CD4-positive, alpha-beta memory T cell (primary cell): ENCODE results near the gene DCUN1D2. TPM values are rescaled to one million over a fixed set of nuclear protein-coding genes. Genes with fewer than 3 reads are reported as not detected.
A peak's percentile ranks its signal among the peaks of the same experiment; 100 is the strongest.

ENCODE experiments used
- CTCF ChIA-PET: fragments of 350-600 bp; sonication (Branson Sonifier 250); formaldehyde crosslinking; loops from one replicate; lab custom pipeline; 2021; ENCODE audit warnings: inconsistent platforms; ENCODE audit not compliant: partially characterized antibody; lab: Charles Lee
- POLR2A ChIA-PET: fragments of 350-600 bp; sonication (Branson Sonifier 250); formaldehyde crosslinking; loops from one replicate; lab custom pipeline; 2021; ENCODE audit not compliant: partially characterized antibody; lab: Charles Lee
- DNase-seq, 5 donors: peaks; one replicate each; pipeline versions ENCODE4 v3.0.0 to v3.0.0-alpha.2; 2020 to 2022; ENCODE audit warnings: mixed read lengths in 1 of 5
- H3K27ac ChIP-seq: one replicate; pipeline ENCODE4 v1.7.0; 2013; ENCODE audit warnings: low read depth, low read length
- H3K27me3 ChIP-seq: 2 replicates; pipeline ENCODE4 v1.7.0; 2013; ENCODE audit warnings: mild to moderate bottlenecking, low read length, moderate library complexity; ENCODE audit not compliant: insufficient read depth
- H3K36me3 ChIP-seq: 2 replicates; pipeline ENCODE4 v1.7.0; 2013; ENCODE audit warnings: mild to moderate bottlenecking, low read length, moderate library complexity; ENCODE audit not compliant: insufficient read depth
- H3K4me1 ChIP-seq: 2 replicates; pipeline ENCODE4 v1.7.0; 2013; ENCODE audit warnings: mild to moderate bottlenecking, low read length, moderate library complexity; ENCODE audit not compliant: insufficient read depth
- H3K4me3 ChIP-seq, 2 donors: one replicate each; pipeline ENCODE4 v1.7.0; 2013; ENCODE audit warnings: low read length in 2 of 2, mild to moderate bottlenecking in 1 of 2
- H3K9me3 ChIP-seq, 2 donors: one replicate each; pipeline ENCODE4 v1.7.0; 2013; ENCODE audit warnings: low read length in 2 of 2, control low read depth in 1 of 2; ENCODE audit not compliant: control insufficient read depth in 1 of 2
- H3K27ac Mint-ChIP-seq, 7 donors: one replicate each; pipeline ENCODE4 v1.8.0; 2020 to 2021; ENCODE audit warnings: mixed read lengths in 7 of 7, mild to moderate bottlenecking in 6 of 7, inconsistent platforms in 3 of 7, moderate library complexity in 3 of 7
- H3K27me3 Mint-ChIP-seq, 2 donors: one replicate each; pipeline ENCODE4 v1.8.0; 2020 to 2021; ENCODE audit warnings: mixed read lengths in 2 of 2
- H3K36me3 Mint-ChIP-seq, 2 donors: one replicate each; pipeline ENCODE4 v1.8.0; 2020 to 2021; ENCODE audit warnings: mixed read lengths in 2 of 2, inconsistent platforms in 1 of 2, mild to moderate bottlenecking in 1 of 2
- H3K4me1 Mint-ChIP-seq, 4 donors: one replicate each; pipeline ENCODE4 v1.8.0; 2020 to 2021; ENCODE audit warnings: mixed read lengths in 4 of 4, mild to moderate bottlenecking in 1 of 4
- H3K4me3 Mint-ChIP-seq, 8 donors: one replicate each; pipeline ENCODE4 v1.8.0; 2020 to 2021; ENCODE audit warnings: mixed read lengths in 8 of 8, mild to moderate bottlenecking in 7 of 8, moderate library complexity in 6 of 8, inconsistent platforms in 3 of 8
- H3K9me3 Mint-ChIP-seq, 8 donors: one replicate each; pipeline ENCODE4 v1.8.0; 2020 to 2021; ENCODE audit warnings: mixed read lengths in 8 of 8, mild to moderate bottlenecking in 5 of 8, inconsistent platforms in 3 of 8, moderate library complexity in 1 of 8
- intact Hi-C: fragments of 100-400 bp; cut with micrococcal nuclease; formaldehyde crosslinking; loops from one replicate; pipeline ENCODE4 v1.15.1; 2023
- polyA plus RNA-seq, 2 donors: library from polyadenylated mRNA; unstranded; fragments of 300-500 nt; fragmentation: Illumina TruSeq; gene quantifications; one replicate each; pipeline ENCODE4 v1.2.3, GENCODE V29; 2021
- total RNA-seq, 2 experiments: library from RNA; stranded (reverse); gene quantifications; one replicate each; pipeline ENCODE4 v1.2.3, GENCODE V29; 2021

DCUN1D2 gene
- total and polyA plus RNA-seq, 4 experiments from 2014 or later, result 6.6 to 34.8 (median 20.8) TPM

DNA sequence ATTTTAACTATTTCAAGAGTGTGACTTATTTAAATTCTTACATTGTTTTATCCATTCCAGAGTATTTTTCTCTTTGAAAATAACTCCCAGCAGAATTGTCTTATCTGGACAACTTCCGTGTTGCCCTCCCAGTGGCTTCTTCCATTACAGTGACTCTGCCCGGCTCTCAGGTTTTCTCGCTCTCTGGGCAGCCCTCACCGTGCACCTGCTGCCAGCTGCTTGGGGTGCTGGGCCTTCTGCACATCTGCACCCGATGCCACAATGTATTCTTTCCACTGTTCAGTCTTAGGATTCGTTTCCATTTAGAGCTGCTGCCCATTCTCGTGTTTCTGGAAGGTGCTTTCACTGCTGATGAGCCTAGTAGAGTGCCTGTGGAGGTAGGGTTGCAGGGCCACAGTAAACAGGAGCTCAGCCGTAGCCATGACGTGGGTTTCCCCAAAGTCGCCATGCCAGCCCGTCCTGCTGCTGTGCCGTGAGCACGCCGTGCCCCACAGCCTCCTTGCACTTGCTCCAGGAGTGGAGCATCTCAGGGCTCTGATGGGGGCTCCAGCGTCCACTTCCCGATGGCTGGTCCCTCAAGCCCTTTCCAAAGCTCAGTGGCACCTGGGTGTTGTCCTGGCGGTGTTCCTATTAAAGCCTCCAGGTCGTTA lies 46.1 kb upstream of the DCUN1D2 start:
- no peak for DNase-seq
- peaks cover 0 to 8% (median 6%) of the 10 kb centered on the region in 8 donors for H3K9me3 Mint-ChIP-seq
- H3K27ac Mint-ChIP-seq, result peak overlapping the region in 1 of 7 donors; percentile 60
- no peaks in the 10 kb centered on the region for H3K4me1 ChIP-seq
- no peaks in the 10 kb centered on the region for H3K9me3 ChIP-seq
- CTCF ChIA-PET, result no interaction called here
- H3K4me3 Mint-ChIP-seq, result no peak overlapping the region
- H3K4me1 Mint-ChIP-seq, result peaks cover 0 to 2% (median 0%) of the 10 kb centered on the region in 4 donors
- H3K36me3 ChIP-seq, result peaks cover 9% of the 10 kb centered on the region
- no peaks in the 10 kb centered on the region for H3K27me3 ChIP-seq
- no peak overlapping the region for H3K27ac ChIP-seq
- H3K27me3 Mint-ChIP-seq, result no peaks in the 10 kb centered on the region
- POLR2A ChIA-PET, result no interaction called here
- peaks cover 34 to 45% of the 10 kb centered on the region in 2 donors for H3K36me3 Mint-ChIP-seq
- H3K4me3 ChIP-seq, result no peak overlapping the region
- intact Hi-C loops, result no loop called here

DNA sequence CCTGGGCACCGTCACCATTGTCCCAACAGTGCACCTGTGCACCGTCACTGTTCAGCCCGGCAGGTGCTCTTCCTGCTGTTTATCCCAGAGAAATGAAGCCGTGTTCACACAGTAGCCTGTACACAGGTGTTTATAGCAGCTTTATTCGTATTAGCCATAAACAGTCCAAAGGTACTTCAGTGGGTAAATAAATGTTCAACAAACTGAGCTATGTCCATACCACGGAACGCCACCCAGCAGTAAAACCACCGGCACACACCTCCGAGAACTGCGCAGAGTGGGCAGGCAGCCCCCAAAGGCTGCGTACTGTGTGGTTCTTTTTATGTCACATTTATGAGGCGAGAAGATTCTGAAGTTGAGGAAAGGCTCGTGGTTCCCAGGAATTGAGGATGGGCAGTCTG lies 44.9 kb upstream of the DCUN1D2 start:
- H3K9me3 Mint-ChIP-seq, result peaks cover 0 to 2% (median 0%) of the 10 kb centered on the region in 8 donors
- no peak for DNase-seq
- H3K4me1 Mint-ChIP-seq, result no peaks in the 10 kb centered on the region
- H3K4me3 Mint-ChIP-seq, result no peak overlapping the region
- no peaks in the 10 kb centered on the region for H3K27me3 Mint-ChIP-seq
- intact Hi-C loops, result no loop called here
- H3K27ac Mint-ChIP-seq, result no peak overlapping the region
- no peaks in the 10 kb centered on the region for H3K4me1 ChIP-seq
- POLR2A ChIA-PET, result no interaction called here
- H3K27ac ChIP-seq, result no peak overlapping the region
- H3K27me3 ChIP-seq, result no peaks in the 10 kb centered on the region
- CTCF ChIA-PET, result no interaction called here
- no peaks in the 10 kb centered on the region for H3K9me3 ChIP-seq
- H3K36me3 Mint-ChIP-seq, result peaks cover 35 to 40% of the 10 kb centered on the region in 2 donors
- H3K36me3 ChIP-seq, result peaks cover 13% of the 10 kb centered on the region
- H3K4me3 ChIP-seq, result no peak overlapping the region

DNA sequence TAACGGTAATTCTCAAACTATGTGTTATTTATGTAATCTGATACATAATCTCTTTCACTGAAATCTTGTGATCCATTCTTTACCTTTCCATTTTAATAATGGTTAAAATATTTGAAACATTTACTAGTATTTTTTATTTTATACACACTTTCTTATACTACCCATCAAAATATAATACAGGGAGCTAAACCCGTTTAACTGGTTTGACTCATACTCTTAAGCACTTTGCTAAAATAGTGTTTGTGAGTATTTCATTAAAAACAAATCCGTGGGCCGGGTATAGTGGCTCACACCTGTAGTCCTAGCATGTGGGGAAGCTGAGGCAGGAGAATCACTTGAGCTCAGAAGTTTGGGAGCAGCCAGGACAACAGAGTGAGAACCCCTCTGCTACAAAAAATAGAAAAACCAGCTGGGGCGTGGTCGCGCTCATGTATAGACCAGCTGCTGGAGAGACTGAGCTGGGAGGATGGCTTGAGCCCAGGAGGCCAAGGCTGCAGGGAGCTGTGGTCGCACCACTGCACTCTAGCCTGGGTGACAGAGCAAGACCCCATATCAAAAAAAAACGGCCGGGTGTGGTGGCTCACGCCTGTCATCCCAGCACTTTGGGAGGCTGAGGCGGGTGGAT lies 43.8 kb upstream of the DCUN1D2 start:
- no peaks in the 10 kb centered on the region for H3K4me1 ChIP-seq
- Mint-ChIP-seq H3K9me3 (no peaks in the 10 kb centered on the region), H3K4me3 (no peak overlapping the region), H3K27me3 (no peaks in the 10 kb centered on the region), H3K4me1 (peaks cover 0 to 2% (median 0%) of the 10 kb centered on the region in 4 donors), H3K27ac (no peak overlapping the region), H3K36me3 (peaks cover 34 to 39% of the 10 kb centered on the region in 2 donors)
- H3K36me3 ChIP-seq, result peaks cover 13% of the 10 kb centered on the region
- intact Hi-C loops, result no loop called here
- DNase-seq, result no peak
- no peaks in the 10 kb centered on the region for H3K9me3 ChIP-seq
- no peak overlapping the region for H3K4me3 ChIP-seq
- POLR2A ChIA-PET, result no interaction called here
- H3K27ac ChIP-seq, result no peak overlapping the region
- CTCF ChIA-PET, result no interaction called here
- no peaks in the 10 kb centered on the region for H3K27me3 ChIP-seq

DNA sequence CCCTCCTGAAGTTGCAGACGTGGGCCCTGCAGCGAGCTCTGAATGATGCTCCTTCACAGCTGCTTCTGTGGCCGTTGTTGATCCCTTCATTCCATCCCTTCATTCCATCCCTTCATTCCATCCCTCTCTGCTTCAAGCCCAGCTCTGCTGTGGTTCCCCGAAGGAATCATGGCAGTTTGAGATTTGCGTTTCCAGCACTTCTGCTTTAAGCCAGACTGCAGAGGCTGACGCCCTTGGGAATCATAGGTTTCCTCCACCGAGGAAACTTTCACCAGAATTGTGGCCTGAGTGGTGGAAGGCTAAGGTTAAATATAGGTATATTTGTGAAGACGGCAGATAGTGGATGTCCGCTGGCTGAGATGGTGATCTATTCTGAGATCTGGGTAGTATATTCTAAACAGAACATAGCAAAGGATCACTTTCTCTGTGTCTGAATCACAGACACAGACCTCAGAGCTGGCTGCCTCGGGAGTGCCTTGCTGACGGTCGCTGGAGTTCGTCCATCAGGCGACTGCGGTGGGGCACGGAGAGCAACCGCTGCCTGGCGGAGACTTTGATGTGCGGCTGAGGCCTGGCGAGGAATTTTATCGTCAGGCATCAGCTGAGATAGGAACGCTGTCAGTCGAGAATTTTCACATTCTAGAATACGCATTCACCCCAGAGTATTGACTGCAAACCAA lies 42.8 kb upstream of the DCUN1D2 start:
- no peaks in the 10 kb centered on the region for H3K27me3 ChIP-seq
- no peak overlapping the region for H3K4me3 ChIP-seq
- H3K9me3 ChIP-seq, result no peaks in the 10 kb centered on the region
- ChIA-PET POLR2A (interaction anchor here (0.6 kb wide), 1 partner anchor 54 kb away, joined by 3 read pairs; no protein-coding TSS in a partner anchor), CTCF (no interaction called here)
- H3K27ac Mint-ChIP-seq, result no peak overlapping the region
- peaks cover 0 to 2% (median 0%) of the 10 kb centered on the region in 4 donors for H3K4me1 Mint-ChIP-seq
- no peaks in the 10 kb centered on the region for H3K27me3 Mint-ChIP-seq
- H3K9me3 Mint-ChIP-seq, result no peaks in the 10 kb centered on the region
- H3K27ac ChIP-seq, result no peak overlapping the region
- peaks cover 18% of the 10 kb centered on the region for H3K36me3 ChIP-seq
- no peak overlapping the region for H3K4me3 Mint-ChIP-seq
- intact Hi-C loops, result no loop called here
- DNase-seq, result no peak
- H3K36me3 Mint-ChIP-seq, result peaks cover 41 to 42% of the 10 kb centered on the region in 2 donors
- no peaks in the 10 kb centered on the region for H3K4me1 ChIP-seq

DNA sequence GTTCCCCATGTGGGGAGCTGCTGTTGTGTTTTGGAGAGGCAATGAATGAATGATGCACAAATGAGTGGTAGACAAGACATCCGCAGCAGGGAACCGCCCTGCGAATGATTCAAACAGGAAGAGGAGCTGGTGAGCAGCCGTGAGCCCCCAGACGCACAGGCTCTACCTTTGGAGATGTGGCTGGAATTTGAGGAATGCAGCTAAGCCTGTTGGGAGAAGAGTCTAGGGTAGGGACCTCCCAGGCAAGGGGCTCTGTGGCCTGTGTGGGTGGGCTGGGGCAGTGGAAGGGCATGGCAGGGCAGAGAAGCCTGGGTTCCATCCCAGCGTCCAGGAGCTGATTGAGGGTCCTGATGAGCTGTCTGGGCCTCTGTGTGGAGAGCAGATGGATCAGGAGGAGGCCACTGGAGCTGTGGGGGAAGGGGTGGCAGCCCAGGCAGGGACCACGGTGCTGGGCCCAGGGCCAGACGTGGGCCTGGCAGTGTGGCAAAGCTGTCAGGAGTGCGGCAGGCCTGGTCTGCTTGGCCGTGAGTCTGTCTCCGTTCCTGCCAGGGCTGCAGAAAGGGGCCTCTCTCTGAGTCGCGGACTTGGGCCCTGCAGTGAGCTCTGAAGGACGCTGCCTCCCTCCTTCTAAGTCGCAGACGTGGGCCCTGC lies 41.8 kb upstream of the DCUN1D2 start:
- Mint-ChIP-seq H3K4me1 (peaks cover 0 to 2% (median 0%) of the 10 kb centered on the region in 4 donors), H3K36me3 (peaks cover 41 to 44% of the 10 kb centered on the region in 2 donors), H3K27ac (peak overlapping the region in 1 of 7 donors; percentile 65), H3K27me3 (no peaks in the 10 kb centered on the region), H3K4me3 (no peak overlapping the region), H3K9me3 (no peaks in the 10 kb centered on the region)
- H3K27ac ChIP-seq, result no peak overlapping the region
- no peaks in the 10 kb centered on the region for H3K27me3 ChIP-seq
- no peak for DNase-seq
- H3K36me3 ChIP-seq, result peaks cover 18% of the 10 kb centered on the region
- H3K9me3 ChIP-seq, result no peaks in the 10 kb centered on the region
- intact Hi-C loops, result no loop called here
- no peak overlapping the region for H3K4me3 ChIP-seq
- CTCF ChIA-PET, result no interaction called here
- POLR2A ChIA-PET, result interaction anchor here (0.6 kb wide), 1 partner anchor 55 kb away, joined by 3 read pairs; no protein-coding TSS in a partner anchor
- H3K4me1 ChIP-seq, result no peaks in the 10 kb centered on the region

DNA sequence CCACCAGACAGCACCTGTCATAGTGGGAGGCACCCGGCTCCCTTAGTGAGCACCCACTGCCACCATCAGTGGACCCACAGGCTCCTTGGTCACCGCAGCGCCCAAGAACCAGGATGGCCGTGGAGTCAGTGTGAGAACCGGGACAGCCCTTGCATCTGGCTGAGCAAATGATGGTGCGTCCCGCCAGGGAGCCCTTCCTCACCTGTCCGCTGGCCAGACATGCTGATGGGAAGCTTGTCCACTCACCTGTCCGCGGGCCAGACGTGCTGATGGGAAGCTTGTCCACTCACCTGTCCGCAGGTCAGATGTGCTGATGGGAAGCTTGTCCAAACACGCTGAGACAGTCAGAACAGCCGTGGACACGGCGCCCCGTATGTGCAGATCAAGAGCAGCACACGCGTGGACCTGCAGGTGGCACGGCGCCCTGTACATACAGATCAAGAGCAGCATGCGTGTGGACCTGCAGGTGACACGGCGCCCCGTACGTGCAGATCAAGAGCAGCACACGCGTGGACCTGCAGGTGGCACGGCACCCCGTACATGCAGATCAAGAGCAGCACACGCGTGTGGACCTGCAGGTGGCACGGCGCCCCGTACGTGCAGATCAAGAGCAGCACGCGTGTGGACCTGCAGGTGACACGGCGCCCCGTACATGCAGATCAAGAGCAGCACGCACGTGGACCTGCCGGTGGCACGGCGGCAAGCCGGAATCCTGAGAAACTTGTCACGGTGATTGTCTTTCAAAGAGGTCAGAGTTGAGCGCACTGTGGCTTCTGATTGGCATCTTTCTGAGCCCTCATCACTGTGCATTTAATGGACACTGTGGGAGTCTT lies 40.7 kb upstream of the DCUN1D2 start:
- ChIA-PET CTCF (no interaction called here), POLR2A (no interaction called here)
- H3K36me3 Mint-ChIP-seq, result peaks cover 47 to 48% of the 10 kb centered on the region in 2 donors
- no peaks in the 10 kb centered on the region for H3K9me3 Mint-ChIP-seq
- intact Hi-C loops, result no loop called here
- Histone ChIP-seq H3K36me3 (peaks cover 24% of the 10 kb centered on the region), H3K4me3 (no peak overlapping the region), H3K4me1 (no peaks in the 10 kb centered on the region), H3K9me3 (no peaks in the 10 kb centered on the region), H3K27ac (no peak overlapping the region), H3K27me3 (no peaks in the 10 kb centered on the region)
- peaks cover 0 to 2% (median 0%) of the 10 kb centered on the region in 4 donors for H3K4me1 Mint-ChIP-seq
- H3K27ac Mint-ChIP-seq, result no peak overlapping the region
- H3K27me3 Mint-ChIP-seq, result no peaks in the 10 kb centered on the region
- no peak for DNase-seq
- H3K4me3 Mint-ChIP-seq, result no peak overlapping the region
